ENCODE results near the gene E2F3.

GRCh38 chr6:20414711-20415110 is 13.0 kb downstream of the E2F3 start:
- no peak for TF ChIP-seq CTCF (conservative IDR thresholded peaks at IDR 0.05)
- TF ChIP-seq ZFX (IDR thresholded peaks at IDR 0.05) = no peak
